K562 (cell line): Measurements from ENCODE around the gene TPRG1L. TPM values are rescaled to one million over a fixed set of nuclear protein-coding genes. Genes with fewer than 3 reads are reported as not detected.

Experiments
- ATAC-seq: fragments of 200-7000 bp; cut with Tn5 transposase; 3 replicates; pipeline ENCODE4 v1.9.1; 2020; ENCODE audit warnings: moderate library complexity
- BruUV-seq: library from RNA; stranded (reverse); fragments of 400-500 nt; replicated peaks from 2 replicates; lab custom pipeline; 2021; lab: Mats Ljungman, UMichigan
- CTCF ChIA-PET: fragments of 300-600 bp; formaldehyde crosslinking; extraction: SDS; loops from one replicate; lab custom pipeline; 2021; ENCODE audit warnings: low intra/inter-chr PET ratio; lab: Yijun Ruan, JAX
- POLR2A ChIA-PET: fragments of 300-600, 350-650 bp; sonication (Branson Sonifier 250); formaldehyde crosslinking; extraction: SDS; loops from one replicate; lab custom pipeline; 2021; ENCODE audit warnings: antibody characterized with exemption, inconsistent platforms; lab: Yijun Ruan, JAX
- DNase-seq, 4 experiments: peaks; one replicate each; pipeline versions ENCODE4 v3.0.0 to v3.0.0-alpha.2; 2011 to 2018; ENCODE audit warnings: low spot score in 3 of 4, mixed read lengths in 3 of 4; ENCODE audit errors: extremely low read depth in 1 of 4
- FAIRE-seq: peaks from 2 replicates; lab custom pipeline; 2011; peaks lifted over from hg19 to GRCh38; lab: Jason Lieb, UNC
- H2AFZ ChIP-seq: 2 replicates; pipeline ENCODE4 v1.6.0; 2011; ENCODE audit warnings: low read depth, low read length, control low read depth, inconsistent platforms
- H3K27ac ChIP-seq: fragments of 200-600 bp; 3 replicates; pipeline ENCODE4 v1.8.0; 2011; ENCODE audit warnings: low read depth, mild to moderate bottlenecking, control low read depth, inconsistent platforms, low read length, moderate library complexity, mixed read lengths; ENCODE audit errors: extremely low read depth
- H3K27me3 ChIP-seq, 2 experiments: fragments of 300-600 bp in 1 of 2; 2 replicates in 1 of 2; 3 replicates in 1 of 2; pipeline versions ENCODE4 v1.6.0 to v1.8.0; 2011; ENCODE audit warnings: inconsistent platforms in 2 of 2, low read length in 2 of 2, mild to moderate bottlenecking in 1 of 2, mixed read lengths in 1 of 2, moderate library complexity in 1 of 2; ENCODE audit not compliant: control insufficient read depth in 2 of 2, insufficient read depth in 2 of 2
- H3K36me3 ChIP-seq: fragments of 300-600 bp; 3 replicates; pipeline ENCODE4 v1.8.0; 2011; ENCODE audit warnings: mild to moderate bottlenecking, low read length, inconsistent platforms; ENCODE audit not compliant: control insufficient read depth, insufficient read depth
- H3K4me1 ChIP-seq, 2 experiments: fragments of 200-600 bp in 1 of 2; replicated peaks in 1 of 2; 2 replicates in 1 of 2; 3 replicates in 1 of 2; pipeline versions ENCODE4 v1.5.1 to v1.8.0; 2011; ENCODE audit warnings: inconsistent platforms in 2 of 2, low read length in 2 of 2, mild to moderate bottlenecking in 1 of 2, mixed read lengths in 1 of 2, moderate library complexity in 1 of 2; ENCODE audit not compliant: control insufficient read depth in 2 of 2, insufficient read depth in 2 of 2
- H3K4me2 ChIP-seq: 2 replicates; pipeline ENCODE4 v1.6.1; 2011; ENCODE audit warnings: low read length, control low read depth, inconsistent platforms, mixed read lengths; ENCODE audit not compliant: insufficient read depth
- H3K4me3 ChIP-seq: fragments of 200-600 bp; sonication (generic), shearing (Covaris generic); 2 replicates; pipeline ENCODE4 v1.5.1; 2016; ENCODE audit warnings: control low read depth, inconsistent platforms
- H3K79me2 ChIP-seq: fragments of 200-600 bp; 3 replicates; pipeline ENCODE4 v1.8.0; 2011; ENCODE audit warnings: low read length, inconsistent platforms; ENCODE audit not compliant: control insufficient read depth, insufficient read depth
- H3K9ac ChIP-seq, 2 experiments: 2 replicates each; pipeline versions ENCODE4 v1.6.0 to v1.6.1; 2011; ENCODE audit warnings: low read depth in 2 of 2, low read length in 2 of 2, control low read depth in 1 of 2, inconsistent platforms in 1 of 2, mild to moderate bottlenecking in 1 of 2, mixed read lengths in 1 of 2; ENCODE audit not compliant: insufficient read depth in 1 of 2
- H3K9me1 ChIP-seq: one replicate; pipeline ENCODE4 v1.6.0; 2011; ENCODE audit warnings: inconsistent platforms, mild to moderate bottlenecking, low read length, moderate library complexity; ENCODE audit not compliant: control insufficient read depth, insufficient read depth
- H3K9me3 ChIP-seq: replicated peaks from 2 replicates; pipeline ENCODE4 v1.5.1; 2011; ENCODE audit warnings: low read depth, low read length, inconsistent platforms; ENCODE audit not compliant: control insufficient read depth, insufficient read depth
- H4K20me1 ChIP-seq: replicated peaks from 2 replicates; pipeline ENCODE4 v1.6.1; 2011; ENCODE audit warnings: low read length, inconsistent platforms, mixed read lengths; ENCODE audit not compliant: control insufficient read depth, insufficient read depth
- FOXA1 ChIP-seq: fragments of 450-650 bp; IDR thresholded peaks from 2 replicates; pipeline ENCODE4 v1.6.1; 2016; ENCODE audit warnings: mild to moderate bottlenecking, borderline replicate concordance
- GTF2E2 ChIP-seq: fragments of 200-800 bp; sonication (Bioruptor generic); IDR thresholded peaks from 2 replicates; pipeline ENCODE4 v1.6.1; 2016; ENCODE audit warnings: missing genetic modification characterization, missing compliant biosample characterization
- KLF1 ChIP-seq: fragments of 450-650 bp; IDR thresholded peaks from 2 replicates; pipeline ENCODE4 v1.6.1; 2016; ENCODE audit warnings: missing genetic modification characterization, missing compliant biosample characterization
- MECOM ChIP-seq: fragments of 250-450 bp; sonication (Bioruptor Pico); IDR thresholded peaks from 2 replicates; pipeline ENCODE4 v1.8.0; 2022; ENCODE audit warnings: inconsistent platforms
- MED1 ChIP-seq: sonication (generic); formaldehyde crosslinking; IDR thresholded peaks from 2 replicates; pipeline ENCODE4 v1.8.1; 2023; ENCODE audit warnings: missing genetic modification reagents, borderline replicate concordance
- SLC30A9 ChIP-seq: fragments of 250-450 bp; sonication (Bioruptor Pico); IDR thresholded peaks from 2 replicates; pipeline ENCODE4 v1.8.0; 2022; ENCODE audit warnings: mild to moderate bottlenecking, moderate library complexity
- TEAD2 ChIP-seq: fragments of 450-650 bp; IDR thresholded peaks from 2 replicates; pipeline ENCODE4 v1.6.1; 2016; ENCODE audit warnings: missing genetic modification characterization, control low read depth, missing compliant biosample characterization
- XRCC4 ChIP-seq: IDR thresholded peaks from one replicate; pipeline ENCODE4 v1.6.1; 2011; ENCODE audit not compliant: insufficient read depth, insufficient read length; ENCODE audit errors: extremely low read depth
- ZNF134 ChIP-seq: fragments of 250-450 bp; sonication (Bioruptor Pico); conservative IDR thresholded peaks from 2 replicates; pipeline ENCODE4 v1.4.0; 2020
- ZNF274 ChIP-seq: IDR thresholded peaks from 2 replicates; pipeline ENCODE4 v1.6.1; 2011; ENCODE audit warnings: low read depth, mild to moderate bottlenecking, low read length, moderate library complexity, borderline replicate concordance
- ZNF644 ChIP-seq: fragments of 200-800 bp; sonication (Bioruptor generic); IDR thresholded peaks from 2 replicates; pipeline ENCODE4 v1.6.1; 2016; ENCODE audit warnings: low read depth, missing genetic modification characterization, missing compliant biosample characterization
- WGBS: fragments of 100-300 bp; shearing (Covaris generic); methylation state at CpG from one replicate; pipeline ENCODE4 v1.1.6; 2016; ENCODE audit warnings: low coverage, mixed read lengths; ENCODE audit not compliant: insufficient coverage; ENCODE audit errors: missing lambda C conversion rate; 5-methylcytosine and 5-hydroxymethylcytosine counted together
- in situ Hi-C: fragments of 300-500 bp; cut with MboI; formaldehyde crosslinking; loops from 4 replicates; pipeline ENCODE4 v1.15.0; 2018; ENCODE audit warnings: inconsistent platforms, mixed read lengths
- intact Hi-C: fragments of 100-400 bp; cut with micrococcal nuclease; formaldehyde crosslinking; loops from 2 replicates; pipeline ENCODE4 v1.14.2; 2022
- polyA plus RNA-seq, 8 experiments: library from polyadenylated mRNA; depleted of rRNA in 4 of 8; stranded (reverse) in 5 of 8; unstranded in 3 of 8; fragments of >200 nt; fragmentation: Nextera tagmentation in 2 of 8; fragmentation: Illumina TruSeq in 1 of 8; extraction: Ambion mirVana in 2 of 8; extraction: Trizol in 1 of 8; gene quantifications; 2 replicates each; pipeline versions ENCODE4 v1.2.1 to v1.2.3, GENCODE V29; 2011 to 2014; ENCODE audit warnings: inconsistent platforms in 1 of 8, missing spikeins in 1 of 8
- total RNA-seq, 7 experiments: library from RNA; depleted of rRNA in 6 of 7; stranded (reverse); fragments of >200 nt in 6 of 7; fragmentation: Illumina TruSeq in 2 of 7; extraction: Trizol in 2 of 7; gene quantifications; 2 replicates each; pipeline versions ENCODE4 v1.2.1 to v1.2.3, GENCODE V29; 2011 to 2021; ENCODE audit warnings: low replicate concordance in 1 of 7
- TF ChIP-seq, protein P1 (sequence below): fragments of 250-450 bp; sonication (Bioruptor Pico); IDR thresholded peaks from 2 replicates; pipeline ENCODE4 v1.9.0; 2021; ENCODE audit warnings: mild to moderate bottlenecking, inconsistent platforms
- TF ChIP-seq, protein P2 (sequence below): fragments of 250-450 bp; sonication (Bioruptor Pico); IDR thresholded peaks from 2 replicates; pipeline ENCODE4 v1.4.0; 2020; ENCODE audit warnings: borderline replicate concordance

The TPRG1L gene
- total and polyA plus RNA-seq, 9 of the 15 experiments (the other 6 are each of a cell fraction or from before 2014, with no cell fraction given), result 1.6 to 11.0 (median 6.2) TPM

DNA sequence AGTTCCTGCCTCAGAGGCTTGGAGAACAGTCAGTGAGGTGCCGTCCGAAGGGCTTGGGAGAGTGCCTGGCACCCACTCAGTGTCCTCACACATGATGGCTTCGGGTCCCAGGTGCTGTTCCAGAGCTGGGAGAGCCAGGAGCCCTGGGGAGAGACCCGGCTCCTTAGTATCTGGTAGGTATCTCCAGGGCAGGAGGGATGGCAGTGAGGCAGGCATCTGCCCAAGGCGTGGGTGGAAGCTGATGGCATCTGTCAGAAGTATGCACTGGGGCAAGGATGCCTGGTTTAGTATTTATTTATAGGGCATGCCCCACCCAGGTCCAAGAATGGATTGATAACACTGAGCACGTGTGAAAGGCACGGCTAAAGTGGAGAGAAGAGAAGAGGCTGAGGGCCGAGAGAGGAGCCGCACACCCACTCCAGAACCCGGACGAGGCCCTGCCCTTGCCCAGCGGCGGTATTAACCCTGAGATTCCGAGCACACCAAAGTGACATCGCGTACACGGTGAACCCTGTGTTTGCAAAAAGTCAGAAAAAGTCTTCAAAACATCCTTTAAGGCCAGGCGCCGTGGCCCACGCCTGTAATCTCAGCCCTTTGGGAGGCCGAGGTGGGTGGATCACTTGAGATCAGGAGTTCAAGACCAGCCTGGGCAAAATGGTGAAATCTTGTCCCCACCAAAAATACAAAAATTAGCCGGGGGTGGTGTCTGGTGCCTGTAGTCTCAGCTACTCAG, 29.9 kb downstream of the TPRG1L start:
- no peak for FAIRE-seq
- Histone ChIP-seq H3K36me3 (no peaks in the 10 kb centered on the region), H4K20me1 (peaks cover 3% of the 10 kb centered on the region), H2AFZ (no peak overlapping the region), H3K27ac (no peak overlapping the region), H3K79me2 (0 out of 3 replicates have a peak, but pooled peaks cover under 1% of the 10 kb centered on the region), H3K4me2 (no peak overlapping the region), H3K9me3 (no peaks in the 10 kb centered on the region), H3K9ac (no peak overlapping the region), H3K27me3 (peaks cover 50 to 63% of the 10 kb centered on the region in 2 experiments), H3K4me1 (peaks cover 5 to 37% of the 10 kb centered on the region in 2 experiments), H3K4me3 (no peak overlapping the region), H3K9me1 (no peaks in the 10 kb centered on the region)
- no peak for ATAC-seq
- WGBS, result 26% methylated on average over 22 of the region's 22 CpGs
- no peak for DNase-seq
- TF ChIP-seq ZNF274 (no peak), XRCC4 (no peak), FOXA1 (no peak), GTF2E2 (tag) (no peak), MED1 (CRISPR knock-in tag) (no peak), ZNF644 (tag) (no peak), KLF1 (tag) (no peak), MECOM (CRISPR knock-in tag) (no peak), TEAD2 (tag) (no peak), ZNF134 (no peak), SLC30A9 (no peak)
- TF ChIP-seq, protein P1, sequence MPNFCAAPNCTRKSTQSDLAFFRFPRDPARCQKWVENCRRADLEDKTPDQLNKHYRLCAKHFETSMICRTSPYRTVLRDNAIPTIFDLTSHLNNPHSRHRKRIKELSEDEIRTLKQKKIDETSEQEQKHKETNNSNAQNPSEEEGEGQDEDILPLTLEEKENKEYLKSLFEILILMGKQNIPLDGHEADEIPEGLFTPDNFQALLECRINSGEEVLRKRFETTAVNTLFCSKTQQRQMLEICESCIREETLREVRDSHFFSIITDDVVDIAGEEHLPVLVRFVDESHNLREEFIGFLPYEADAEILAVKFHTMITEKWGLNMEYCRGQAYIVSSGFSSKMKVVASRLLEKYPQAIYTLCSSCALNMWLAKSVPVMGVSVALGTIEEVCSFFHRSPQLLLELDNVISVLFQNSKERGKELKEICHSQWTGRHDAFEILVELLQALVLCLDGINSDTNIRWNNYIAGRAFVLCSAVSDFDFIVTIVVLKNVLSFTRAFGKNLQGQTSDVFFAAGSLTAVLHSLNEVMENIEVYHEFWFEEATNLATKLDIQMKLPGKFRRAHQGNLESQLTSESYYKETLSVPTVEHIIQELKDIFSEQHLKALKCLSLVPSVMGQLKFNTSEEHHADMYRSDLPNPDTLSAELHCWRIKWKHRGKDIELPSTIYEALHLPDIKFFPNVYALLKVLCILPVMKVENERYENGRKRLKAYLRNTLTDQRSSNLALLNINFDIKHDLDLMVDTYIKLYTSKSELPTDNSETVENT, result no peak
- TF ChIP-seq, protein P2, sequence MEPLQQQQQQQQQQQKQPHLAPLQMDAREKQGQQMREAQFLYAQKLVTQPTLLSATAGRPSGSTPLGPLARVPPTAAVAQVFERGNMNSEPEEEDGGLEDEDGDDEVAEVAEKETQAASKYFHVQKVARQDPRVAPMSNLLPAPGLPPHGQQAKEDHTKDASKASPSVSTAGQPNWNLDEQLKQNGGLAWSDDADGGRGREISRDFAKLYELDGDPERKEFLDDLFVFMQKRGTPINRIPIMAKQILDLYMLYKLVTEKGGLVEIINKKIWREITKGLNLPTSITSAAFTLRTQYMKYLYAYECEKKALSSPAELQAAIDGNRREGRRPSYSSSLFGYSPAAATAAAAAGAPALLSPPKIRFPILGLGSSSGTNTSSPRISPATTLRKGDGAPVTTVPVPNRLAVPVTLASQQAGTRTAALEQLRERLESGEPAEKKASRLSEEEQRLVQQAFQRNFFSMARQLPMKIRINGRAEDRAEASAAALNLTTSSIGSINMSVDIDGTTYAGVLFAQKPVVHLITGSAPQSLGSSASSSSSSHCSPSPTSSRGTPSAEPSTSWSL, result no peak
- ChIA-PET POLR2A (interaction anchor here (0.9 to 1.6 kb wide), 6 partner anchors 14 to 149 kb away, joined by 3 to 5 read pairs (median 4); no protein-coding TSS in a partner anchor), CTCF (no interaction called here)
- BruUV-seq, result no TSS peak
- intact Hi-C loops, result no loop called here
- in situ Hi-C loops, result no loop called here
